GM12878 (cell line): ENCODE data around the gene TLE2.

Experiments used
- ATF7 ChIP-seq: fragments of 450-650 bp; IDR thresholded peaks from 2 replicates; pipeline ENCODE4 v1.6.1; 2016; ENCODE audit warnings: low read depth, mild to moderate bottlenecking
- BCLAF1 ChIP-seq: fragments of 450-650 bp; IDR thresholded peaks from 2 replicates; pipeline ENCODE4 v1.6.1; 2017; ENCODE audit warnings: antibody characterized with exemption, mild to moderate bottlenecking, moderate library complexity
- BRCA1 ChIP-seq: IDR thresholded peaks from 2 replicates; pipeline ENCODE4 v1.6.1; 2011; ENCODE audit warnings: low read depth, low read length, improper control_type of control experiment
- CHD4 ChIP-seq: fragments of 200-600 bp; sonication (generic); IDR thresholded peaks from 2 replicates; pipeline ENCODE4 v1.6.1; 2016; ENCODE audit warnings: mild to moderate bottlenecking
- CTCF ChIP-seq, 3 experiments: IDR thresholded peaks in 2 of 3; conservative IDR thresholded peaks in 1 of 3; 2 replicates each; pipeline ENCODE4 v1.5.1; 2011; ENCODE audit warnings: low read depth in 3 of 3, low read length in 3 of 3, mild to moderate bottlenecking in 3 of 3, control low read depth in 2 of 3, moderate library complexity in 2 of 3, inconsistent platforms in 1 of 3, mixed read lengths in 1 of 3; ENCODE audit not compliant: control insufficient read depth in 2 of 3, insufficient read depth in 1 of 3; ENCODE audit errors: extremely low read depth in 1 of 3
- CUX1 ChIP-seq: IDR thresholded peaks from 2 replicates; pipeline ENCODE4 v1.6.1; 2012; ENCODE audit warnings: improper control_type of control experiment, low read depth, low read length; ENCODE audit not compliant: insufficient replicate concordance
- EP300 ChIP-seq, 2 experiments: fragments of 150-350 bp in 1 of 2; IDR thresholded peaks; 2 replicates each; pipeline ENCODE4 v1.6.1; 2011 to 2012; ENCODE audit warnings: low read depth in 2 of 2, low read length in 2 of 2, borderline replicate concordance in 1 of 2, improper control_type of control experiment in 1 of 2, inconsistent platforms in 1 of 2; ENCODE audit not compliant: control insufficient read depth in 1 of 2
- POLR2A ChIP-seq: IDR thresholded peaks from 2 replicates; pipeline ENCODE4 v1.6.1; 2011; ENCODE audit warnings: low read depth, mild to moderate bottlenecking, low read length
- RBBP5 ChIP-seq: fragments of 200-600 bp; sonication (generic); conservative IDR thresholded peaks from 2 replicates; pipeline ENCODE4 v1.6.1; 2016

- no peak for TF ChIP-seq BCLAF1
- TF ChIP-seq CUX1: no peak
- no peak for TF ChIP-seq EP300 (IDR thresholded peaks at IDR 0.05; ENCODE audit: borderline replicate concordance in 1 of 2, control insufficient read depth in 1 of 2, low read depth in 2 of 2, low read length in 2 of 2)
- TF ChIP-seq CTCF (IDR thresholded peaks at IDR 0.05 in 2 of 3, conservative IDR thresholded peaks at IDR 0.05 in 1 of 3; ENCODE audit: control insufficient read depth in 2 of 3, extremely low read depth in 1 of 3, insufficient read depth in 1 of 3, low read depth in 3 of 3, low read length in 3 of 3): no peak
- TF ChIP-seq RBBP5: no peak
- TF ChIP-seq POLR2A: no peak
- TF ChIP-seq BRCA1: no peak
- no peak for TF ChIP-seq ATF7
- no peak for TF ChIP-seq CHD4
Measured at GRCh38 chr19:2964874-2965273, 64.2 kb downstream of the TLE2 start.
